Caco-2 (cell line): Measurements from ENCODE around the gene TMEM131. TPM values are rescaled to one million over a fixed set of nuclear protein-coding genes. Genes with fewer than 3 reads are reported as not detected.

ENCODE experiments used
- BruUV-seq: library from RNA; stranded (reverse); fragments of 400-500 nt; replicated peaks from 2 replicates; lab custom pipeline; 2021; lab: Mats Ljungman, UMichigan
- CTCF ChIA-PET: fragments of 300-600 bp; sonication (Branson Sonifier 250); formaldehyde crosslinking; loops from one replicate; lab custom pipeline; 2022; ENCODE audit warnings: antibody characterized with exemption; lab: Charles Lee
- POLR2A ChIA-PET: fragments of 300-600 bp; sonication (Branson Sonifier 250); formaldehyde crosslinking; loops from one replicate; lab custom pipeline; 2022; ENCODE audit warnings: antibody characterized with exemption; lab: Charles Lee
- DNase-seq, 2 experiments: peaks; one replicate each; pipeline versions ENCODE4 v3.0.0 to v3.0.0-alpha.2; 2020 to 2022
- H3K27me3 ChIP-seq: replicated peaks from 2 replicates; pipeline ENCODE4 v1.6.0; 2011; ENCODE audit warnings: low read length; ENCODE audit not compliant: control insufficient read depth, insufficient read depth
- H3K36me3 ChIP-seq: 2 replicates; pipeline ENCODE4 v1.5.1; 2011; ENCODE audit warnings: low read length; ENCODE audit not compliant: control insufficient read depth, insufficient read depth
- H3K4me1 ChIP-seq: fragments of 250-450 bp; sonication (Bioruptor Pico); 2 replicates; pipeline ENCODE4 v1.5.1; 2020; ENCODE audit warnings: mild to moderate bottlenecking
- H3K4me3 ChIP-seq: 2 replicates; pipeline ENCODE4 v1.5.1; 2011; ENCODE audit warnings: low read depth, mild to moderate bottlenecking, control low read depth, low read length
- H3K9me3 ChIP-seq: fragments of 250-450 bp; sonication (Bioruptor Pico); 2 replicates; pipeline ENCODE4 v1.5.1; 2020; ENCODE audit warnings: mild to moderate bottlenecking, moderate library complexity
- H3K27ac Mint-ChIP-seq: one replicate; pipeline ENCODE4 v1.8.0; 2022; ENCODE audit warnings: mixed read lengths; ENCODE audit not compliant: unreplicated experiment
- H3K27me3 Mint-ChIP-seq: one replicate; pipeline ENCODE4 v1.8.0; 2022; ENCODE audit warnings: mixed read lengths; ENCODE audit not compliant: insufficient read depth, unreplicated experiment
- H3K36me3 Mint-ChIP-seq: one replicate; pipeline ENCODE4 v1.8.0; 2022; ENCODE audit warnings: mild to moderate bottlenecking, mixed read lengths; ENCODE audit not compliant: insufficient read depth, unreplicated experiment
- H3K4me1 Mint-ChIP-seq: one replicate; pipeline ENCODE4 v1.8.0; 2022; ENCODE audit warnings: low read depth, mixed read lengths; ENCODE audit not compliant: unreplicated experiment
- H3K4me3 Mint-ChIP-seq: one replicate; pipeline ENCODE4 v1.8.0; 2022; ENCODE audit warnings: mild to moderate bottlenecking, moderate library complexity, mixed read lengths; ENCODE audit not compliant: unreplicated experiment
- H3K9me3 Mint-ChIP-seq: one replicate; pipeline ENCODE4 v1.8.0; 2022; ENCODE audit warnings: mixed read lengths; ENCODE audit not compliant: unreplicated experiment
- CTCF ChIP-seq, 2 experiments: fragments of 200-600 bp in 1 of 2; IDR thresholded peaks; 1 replicate in 1 of 2; 2 replicates in 1 of 2; pipeline versions ENCODE4 v1.5.1 to v1.8.0; 2011 to 2022; ENCODE audit warnings: antibody characterized with exemption in 1 of 2, control low read depth in 1 of 2, inconsistent platforms in 1 of 2, low read depth in 1 of 2, low read length in 1 of 2, mild to moderate bottlenecking in 1 of 2, moderate library complexity in 1 of 2; ENCODE audit not compliant: insufficient read depth in 1 of 2, severe bottlenecking in 1 of 2, unreplicated experiment in 1 of 2
- intact Hi-C: fragments of 100-400 bp; cut with micrococcal nuclease; formaldehyde crosslinking; loops from one replicate; pipeline ENCODE4 v1.10.0; 2022; ENCODE audit not compliant: unreplicated experiment
- total RNA-seq: library from RNA; stranded (reverse); gene quantifications from 2 replicates; pipeline ENCODE4 v1.2.3, GENCODE V29; 2022

The TMEM131 gene
- total RNA-seq, 1 experiment from 2014 or later: 36.3 TPM

GRCh38 chr2:98012561-98012991 lies 16.8 kb upstream of the TMEM131 start:
- H3K27ac Mint-ChIP-seq: no peak overlapping the region
- CTCF ChIA-PET: no interaction called here
- H3K4me3 Mint-ChIP-seq: no peak overlapping the region

GRCh38 chr2:98009887-98010760 lies 14.4 kb upstream of the TMEM131 start:
- intact Hi-C loops: loop anchor here (10.0 kb wide), 1 partner anchor 145 kb away; no protein-coding TSS in a partner anchor
- no peak for DNase-seq
- CTCF ChIA-PET: no interaction called here
- Mint-ChIP-seq H3K9me3 (no peaks in the 10 kb centered on the region), H3K36me3 (no peaks in the 10 kb centered on the region), H3K27ac (no peak overlapping the region), H3K4me3 (no peak overlapping the region), H3K27me3 (no peaks in the 10 kb centered on the region), H3K4me1 (no peaks in the 10 kb centered on the region)
- no peaks in the 10 kb centered on the region for H3K4me1 ChIP-seq
- no peaks in the 10 kb centered on the region for H3K36me3 ChIP-seq
- H3K27me3 ChIP-seq: no peaks in the 10 kb centered on the region
- H3K9me3 ChIP-seq: no peaks in the 10 kb centered on the region
- H3K4me3 ChIP-seq: no peak overlapping the region
- no peak for TF ChIP-seq CTCF (IDR thresholded peaks at IDR 0.05; ENCODE audit: insufficient read depth in 1 of 2, low read depth in 1 of 2, low read length in 1 of 2, severe bottlenecking in 1 of 2, unreplicated experiment in 1 of 2)
- POLR2A ChIA-PET: no interaction called here
- BruUV-seq: no TSS peak

More at GRCh38 chr2:98012561-98012991, 16.8 kb upstream of the TMEM131 start:
- TF ChIP-seq CTCF (IDR thresholded peaks at IDR 0.05; ENCODE audit: insufficient read depth in 1 of 2, low read depth in 1 of 2, low read length in 1 of 2, severe bottlenecking in 1 of 2, unreplicated experiment in 1 of 2): no peak
- no peaks in the 10 kb centered on the region for H3K36me3 Mint-ChIP-seq
- intact Hi-C loops: loop anchor here (10.0 kb wide), 1 partner anchor 142 kb away; no protein-coding TSS in a partner anchor
- no TSS peak for BruUV-seq
- H3K4me1 Mint-ChIP-seq: no peaks in the 10 kb centered on the region
- no peak overlapping the region for H3K4me3 ChIP-seq
- DNase-seq: no peak
- H3K9me3 ChIP-seq: no peaks in the 10 kb centered on the region
- POLR2A ChIA-PET: no interaction called here
- no peaks in the 10 kb centered on the region for H3K36me3 ChIP-seq
- H3K9me3 Mint-ChIP-seq: no peaks in the 10 kb centered on the region
- H3K27me3 ChIP-seq: no peaks in the 10 kb centered on the region
- H3K27me3 Mint-ChIP-seq: no peaks in the 10 kb centered on the region
- H3K4me1 ChIP-seq: no peaks in the 10 kb centered on the region

- Mint-ChIP-seq H3K27me3 (no peaks in the 10 kb centered on the region), H3K27ac (no peak overlapping the region), H3K36me3 (no peaks in the 10 kb centered on the region), H3K9me3 (no peaks in the 10 kb centered on the region), H3K4me1 (no peaks in the 10 kb centered on the region), H3K4me3 (no peak overlapping the region)
- H3K27me3 ChIP-seq: no peaks in the 10 kb centered on the region
- H3K4me3 ChIP-seq: no peak overlapping the region
- no peaks in the 10 kb centered on the region for H3K4me1 ChIP-seq
- ChIA-PET CTCF (no interaction called here), POLR2A (no interaction called here)
- no peak for TF ChIP-seq CTCF (IDR thresholded peaks at IDR 0.05; ENCODE audit: insufficient read depth in 1 of 2, low read depth in 1 of 2, low read length in 1 of 2, severe bottlenecking in 1 of 2, unreplicated experiment in 1 of 2)
- intact Hi-C loops: no loop called here
- BruUV-seq: no TSS peak
- no peaks in the 10 kb centered on the region for H3K36me3 ChIP-seq
- no peaks in the 10 kb centered on the region for H3K9me3 ChIP-seq
- DNase-seq: no peak
Measured at GRCh38 chr2:98008415-98008814, 12.7 kb upstream of the TMEM131 start.
